ACC112 (cell line): ENCODE data around the gene SLC10A1.

Source experiments
- H2AFZ ChIP-seq: fragments of 200-600 bp; sonication (generic); one replicate; pipeline ENCODE4 v1.6.0; 2017; ENCODE audit warnings: antibody characterized with exemption, low read length; ENCODE audit not compliant: unreplicated experiment
- H3K27ac ChIP-seq: fragments of 200-600 bp; sonication (generic); 2 replicates; pipeline ENCODE4 v1.5.1; 2014; ENCODE audit warnings: low read depth, mild to moderate bottlenecking, antibody characterized with exemption, low read length, moderate library complexity
- H3K27me3 ChIP-seq: fragments of 200-600 bp; sonication (generic); 2 replicates; pipeline ENCODE4 v1.6.1; 2014; ENCODE audit warnings: mild to moderate bottlenecking, antibody characterized with exemption, low read length, moderate library complexity, mixed read lengths; ENCODE audit not compliant: insufficient read depth
- H3K36me3 ChIP-seq: fragments of 200-600 bp; sonication (generic); 2 replicates; pipeline ENCODE4 v1.6.1; 2016; ENCODE audit warnings: mild to moderate bottlenecking, antibody characterized with exemption, low read length, moderate library complexity, mixed read lengths; ENCODE audit not compliant: insufficient read depth
- H3K4me1 ChIP-seq: fragments of 200-600 bp; sonication (generic); one replicate; pipeline ENCODE4 v1.6.1; 2016; ENCODE audit warnings: low read length, mixed read lengths; ENCODE audit not compliant: insufficient read depth, unreplicated experiment, control insufficient read depth
- H3K4me3 ChIP-seq: fragments of 200-600 bp; sonication (generic); 2 replicates; pipeline ENCODE4 v1.5.1; 2014; ENCODE audit warnings: mild to moderate bottlenecking, low read depth, low read length
- H3K79me2 ChIP-seq: fragments of 200-600 bp; sonication (generic); one replicate; pipeline ENCODE4 v1.6.0; 2016; ENCODE audit warnings: low read length; ENCODE audit not compliant: control insufficient read depth, unreplicated experiment, insufficient read depth

The SLC10A1 gene

DNA sequence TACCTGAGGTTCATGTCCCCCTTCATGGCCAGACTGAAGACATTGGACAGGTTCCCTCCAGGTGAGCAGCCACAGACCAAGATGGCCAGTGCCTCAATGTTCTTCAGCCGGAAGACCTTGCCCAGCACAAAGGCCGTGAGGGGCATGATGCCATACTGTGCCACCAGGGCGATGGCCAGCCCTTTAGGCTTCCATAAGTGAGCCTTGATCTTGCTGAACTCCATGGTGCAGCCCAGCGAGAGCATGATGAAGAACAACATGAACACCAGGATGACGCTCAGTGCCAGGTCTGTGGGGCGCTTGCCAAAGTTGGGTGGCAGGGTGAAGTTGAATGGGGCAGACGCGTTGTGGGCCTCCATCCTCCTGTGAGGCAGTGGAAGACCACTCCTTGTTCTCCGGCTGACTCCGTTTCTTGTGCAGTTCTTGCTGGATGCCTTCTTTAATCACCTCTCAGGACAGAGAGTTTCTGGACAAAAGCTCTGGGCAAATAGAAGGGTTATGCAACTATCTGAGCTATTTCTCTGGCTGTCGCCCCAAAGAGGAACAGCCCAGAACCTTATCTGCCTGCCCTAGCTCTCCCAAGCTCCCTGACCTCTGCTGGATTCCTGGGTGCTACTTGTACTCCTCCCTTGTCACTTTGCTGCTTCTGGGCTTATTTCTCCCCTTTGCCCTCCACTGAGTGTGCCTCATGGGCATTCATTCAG, at the start of gene SLC10A1:
TSS of gene SLC10A1 (minus strand) at position 445 of the 704 bp plus-strand sequence. CDS start at position 359, 86 bp downstream.
- H2AFZ ChIP-seq = no peak within 1 kb of the TSS

DNA sequence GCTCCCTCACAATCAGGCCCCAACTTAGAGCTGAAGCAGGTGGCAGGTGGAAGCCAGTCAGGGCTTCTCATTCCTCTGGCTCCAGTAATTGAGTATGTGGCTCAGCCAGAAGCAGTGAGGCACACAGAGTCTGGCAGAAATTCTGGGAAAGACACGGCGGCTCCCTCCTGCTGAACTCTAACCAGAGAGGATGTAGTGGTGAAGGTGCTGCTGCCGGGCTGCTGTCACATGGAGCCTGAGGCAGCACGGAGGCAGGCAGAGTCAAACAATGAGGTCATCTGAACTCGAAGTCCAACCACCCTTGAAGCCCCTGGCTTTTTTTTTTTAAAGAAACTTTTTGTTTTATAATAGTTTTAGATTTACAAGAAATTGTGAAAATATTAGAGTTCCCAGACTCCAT, 48.7 kb upstream of the SLC10A1 start:
- Histone ChIP-seq H3K79me2 (no peaks in the 10 kb centered on the region), H3K27me3 (peaks cover 90% of the 10 kb centered on the region), H3K27ac (no peak overlapping the region), H2AFZ (no peak overlapping the region), H3K4me3 (no peak overlapping the region), H3K36me3 (no peaks in the 10 kb centered on the region), H3K4me1 (no peaks in the 10 kb centered on the region)

More for the DNA sequence above, at the start of gene SLC10A1:
- Histone ChIP-seq H3K79me2 (no peaks in the 10 kb centered on the region), H3K36me3 (no peaks in the 10 kb centered on the region), H3K4me3 (no peak within 1 kb of the TSS), H3K27ac (no peak within 1 kb of the TSS), H3K27me3 (peaks cover 15% of the 10 kb centered on the region), H3K4me1 (no peaks in the 10 kb centered on the region)

DNA sequence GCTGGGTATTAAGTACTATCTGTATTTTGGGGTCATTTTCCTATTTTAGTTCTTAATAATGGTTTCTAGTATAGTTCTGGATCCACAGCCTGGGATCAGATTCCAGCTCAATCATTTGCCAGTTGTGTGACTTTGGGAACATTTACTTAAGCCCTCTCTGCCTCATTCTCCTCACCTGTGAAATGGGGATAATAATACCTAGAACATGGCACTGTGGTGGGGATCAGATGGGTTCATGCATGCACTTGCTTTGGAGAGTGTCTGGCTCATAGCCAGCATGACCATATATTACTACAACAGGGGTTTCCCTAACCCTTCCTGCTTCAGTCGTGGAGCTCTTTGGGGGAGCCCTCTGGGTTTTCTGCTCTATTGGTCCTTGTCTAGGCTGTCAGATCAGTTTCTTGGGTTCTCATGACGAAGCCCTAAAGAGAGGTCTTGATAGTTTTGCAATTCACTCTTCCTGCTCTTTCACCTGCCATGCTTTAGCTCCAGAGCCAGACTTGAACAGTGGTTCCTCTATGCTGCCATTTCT, 48.1 kb upstream of the SLC10A1 start:
- no peaks in the 10 kb centered on the region for H3K79me2 ChIP-seq
- H3K4me3 ChIP-seq = no peak overlapping the region
- no peaks in the 10 kb centered on the region for H3K4me1 ChIP-seq
- no peak overlapping the region for H3K27ac ChIP-seq
- no peak overlapping the region for H2AFZ ChIP-seq
- H3K27me3 ChIP-seq = peaks cover 89% of the 10 kb centered on the region
- no peaks in the 10 kb centered on the region for H3K36me3 ChIP-seq

DNA sequence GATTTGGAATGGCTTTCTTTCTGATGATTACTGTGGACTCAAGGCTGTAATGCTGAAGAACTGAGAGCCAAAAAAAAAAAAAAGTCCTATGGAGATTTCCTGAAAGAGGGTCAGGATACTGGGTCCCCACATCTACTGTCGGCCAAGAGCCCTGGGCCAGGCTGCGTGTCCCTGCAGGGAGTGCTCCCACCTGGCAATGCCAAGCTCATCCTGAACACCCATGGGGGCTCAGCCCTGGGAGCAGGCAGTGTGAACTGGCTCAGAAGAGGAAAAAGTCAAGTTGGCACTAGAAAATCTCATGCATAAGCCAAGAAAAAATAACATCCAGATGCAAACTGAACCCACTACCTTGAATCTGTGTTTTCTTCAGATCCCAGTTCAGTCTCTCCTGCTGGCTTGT, 47.1 kb upstream of the SLC10A1 start:
- no peak overlapping the region for H2AFZ ChIP-seq
- no peak overlapping the region for H3K4me3 ChIP-seq
- H3K27ac ChIP-seq = no peak overlapping the region
- no peaks in the 10 kb centered on the region for H3K4me1 ChIP-seq
- H3K79me2 ChIP-seq = no peaks in the 10 kb centered on the region
- no peaks in the 10 kb centered on the region for H3K36me3 ChIP-seq
- H3K27me3 ChIP-seq = peaks cover 81% of the 10 kb centered on the region

DNA sequence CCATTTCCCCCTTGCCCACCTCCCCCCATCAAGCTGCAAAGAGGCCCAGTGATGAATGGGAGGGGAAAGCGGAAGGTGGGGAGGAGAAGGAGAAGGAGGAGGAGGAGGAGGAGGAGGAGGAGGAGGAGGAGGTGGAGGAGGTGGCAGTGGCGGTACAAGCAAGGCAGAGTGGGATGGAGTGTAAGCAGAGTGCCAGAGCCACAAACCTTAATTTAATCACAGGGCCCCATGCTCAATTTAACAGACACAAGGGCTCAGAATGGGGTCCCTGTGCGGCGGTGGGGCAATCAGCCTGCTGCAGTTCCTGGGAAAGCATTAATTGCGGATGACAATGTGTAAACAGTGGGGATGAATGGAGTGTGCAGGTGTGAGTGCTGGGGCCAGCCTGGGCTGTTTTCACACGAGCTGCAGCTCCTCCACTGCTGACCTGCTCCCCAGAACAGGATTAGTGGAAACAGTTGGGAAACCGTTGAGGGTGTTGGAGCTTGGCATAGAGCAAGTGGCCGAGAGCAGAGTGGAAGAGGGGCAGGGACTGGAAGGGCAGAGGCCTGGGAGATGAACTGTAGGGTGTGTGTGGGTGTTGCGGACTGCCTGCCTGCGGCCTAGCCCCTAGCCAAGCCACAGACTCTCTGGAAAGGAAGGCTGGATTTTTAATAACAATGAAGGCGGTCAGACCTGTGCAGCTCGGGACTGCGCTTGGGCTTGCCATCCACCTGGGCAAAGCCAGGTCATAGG, 45.8 kb upstream of the SLC10A1 start:
- no peaks in the 10 kb centered on the region for H3K4me1 ChIP-seq
- no peaks in the 10 kb centered on the region for H3K79me2 ChIP-seq
- no peak overlapping the region for H3K27ac ChIP-seq
- H3K4me3 ChIP-seq = no peak overlapping the region
- no peak overlapping the region for H2AFZ ChIP-seq
- no peaks in the 10 kb centered on the region for H3K36me3 ChIP-seq
- peaks cover 67% of the 10 kb centered on the region for H3K27me3 ChIP-seq

DNA sequence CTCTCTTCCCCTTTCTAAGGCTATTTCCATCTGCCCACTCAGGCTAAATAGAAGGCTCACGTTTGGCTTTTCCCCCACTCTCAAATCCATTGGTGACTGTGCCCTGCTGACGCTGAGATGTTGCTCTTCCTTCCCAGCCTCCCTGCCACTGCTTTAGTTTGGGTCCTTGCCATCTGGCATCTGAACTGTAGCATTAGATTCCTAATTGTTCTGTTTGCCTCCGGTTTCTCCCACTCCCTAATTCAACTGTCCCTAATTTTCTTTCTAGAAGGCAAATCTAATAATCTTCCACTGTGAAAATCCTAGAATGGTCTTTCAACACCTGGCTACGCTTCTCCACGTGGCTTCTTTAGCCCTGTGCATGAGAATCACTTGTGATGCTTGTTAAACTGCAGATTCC, 44.6 kb upstream of the SLC10A1 start:
- H3K79me2 ChIP-seq = no peaks in the 10 kb centered on the region
- no peak overlapping the region for H3K27ac ChIP-seq
- no peak overlapping the region for H3K4me3 ChIP-seq
- no peaks in the 10 kb centered on the region for H3K36me3 ChIP-seq
- H3K4me1 ChIP-seq = no peaks in the 10 kb centered on the region
- H3K27me3 ChIP-seq = peaks cover 57% of the 10 kb centered on the region
- H2AFZ ChIP-seq = no peak overlapping the region

DNA sequence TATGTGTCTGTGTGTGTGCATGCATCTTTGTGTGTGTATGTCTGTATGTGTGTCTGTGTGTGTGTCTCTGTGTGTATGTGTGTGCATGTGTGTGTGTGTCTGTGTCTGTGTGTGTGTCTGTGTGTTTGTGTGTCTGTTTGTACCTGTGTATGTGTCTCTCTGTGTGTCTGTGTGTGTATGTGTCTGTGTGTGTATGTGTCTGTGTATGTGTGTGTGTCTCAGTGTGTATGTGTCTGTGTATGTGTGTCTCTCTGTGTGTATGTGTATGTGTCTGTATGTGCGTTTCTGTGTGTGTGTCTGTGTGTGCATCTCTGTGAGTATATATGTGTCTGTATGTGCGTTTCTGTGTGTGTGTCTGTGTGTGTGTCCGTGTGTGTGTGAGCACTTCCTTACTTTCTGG, 42.6 kb upstream of the SLC10A1 start:
- Histone ChIP-seq H3K79me2 (no peaks in the 10 kb centered on the region), H3K4me3 (no peak overlapping the region), H3K36me3 (no peaks in the 10 kb centered on the region), H3K4me1 (no peaks in the 10 kb centered on the region), H3K27me3 (peaks cover 43% of the 10 kb centered on the region), H3K27ac (no peak overlapping the region), H2AFZ (no peak overlapping the region)

DNA sequence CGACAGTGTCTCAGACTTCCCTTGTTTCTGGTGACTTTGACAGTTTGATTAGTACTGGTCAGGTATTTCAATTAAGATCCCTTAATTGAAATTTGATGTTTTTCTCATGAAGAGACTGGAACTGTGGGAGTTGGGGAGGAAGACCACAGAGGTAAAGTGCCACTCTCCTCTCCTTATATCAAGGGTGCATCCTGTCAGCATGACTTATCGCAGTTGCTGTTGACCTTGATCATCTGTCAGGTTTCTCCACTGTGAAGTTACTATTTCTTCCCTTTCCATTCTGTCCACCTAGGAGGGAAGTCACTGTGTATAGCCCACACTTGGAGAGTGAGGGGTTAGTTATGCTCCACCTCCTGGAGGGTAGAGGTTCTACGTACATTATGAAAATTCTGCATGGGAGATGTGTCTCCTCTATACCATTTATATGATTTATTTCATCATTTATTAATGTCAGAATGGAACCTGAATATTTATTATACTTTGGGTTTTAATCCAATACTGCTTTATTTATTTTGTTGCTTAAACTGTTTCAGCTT, 41.9 kb upstream of the SLC10A1 start:
- Histone ChIP-seq H3K36me3 (no peaks in the 10 kb centered on the region), H3K4me3 (no peak overlapping the region), H3K4me1 (no peaks in the 10 kb centered on the region), H3K27me3 (peaks cover 37% of the 10 kb centered on the region), H2AFZ (no peak overlapping the region), H3K79me2 (no peaks in the 10 kb centered on the region), H3K27ac (no peak overlapping the region)

DNA sequence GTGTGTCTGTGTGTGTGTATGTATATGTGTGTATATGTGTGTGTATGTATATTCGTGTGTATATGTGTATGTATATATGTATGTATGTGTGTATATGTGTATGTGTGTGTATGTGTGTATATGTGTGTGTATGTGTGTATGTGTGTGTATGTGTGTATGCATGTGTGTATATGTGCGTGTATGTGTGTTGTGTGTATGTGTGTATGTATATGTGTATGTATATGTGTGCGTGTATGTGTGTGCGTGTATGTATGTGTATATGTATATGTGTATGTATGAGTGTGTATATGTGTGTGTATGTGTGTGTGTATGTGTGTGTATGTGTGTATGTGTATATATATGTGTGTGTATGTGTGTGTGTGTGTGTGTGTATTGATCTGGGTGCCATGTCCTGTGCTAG, 31.8 kb upstream of the SLC10A1 start:
- no peaks in the 10 kb centered on the region for H3K79me2 ChIP-seq
- H3K4me1 ChIP-seq = no peaks in the 10 kb centered on the region
- no peak overlapping the region for H3K4me3 ChIP-seq
- H2AFZ ChIP-seq = no peak overlapping the region
- H3K27ac ChIP-seq = no peak overlapping the region
- H3K27me3 ChIP-seq = peaks cover 16% of the 10 kb centered on the region
- H3K36me3 ChIP-seq = no peaks in the 10 kb centered on the region

DNA sequence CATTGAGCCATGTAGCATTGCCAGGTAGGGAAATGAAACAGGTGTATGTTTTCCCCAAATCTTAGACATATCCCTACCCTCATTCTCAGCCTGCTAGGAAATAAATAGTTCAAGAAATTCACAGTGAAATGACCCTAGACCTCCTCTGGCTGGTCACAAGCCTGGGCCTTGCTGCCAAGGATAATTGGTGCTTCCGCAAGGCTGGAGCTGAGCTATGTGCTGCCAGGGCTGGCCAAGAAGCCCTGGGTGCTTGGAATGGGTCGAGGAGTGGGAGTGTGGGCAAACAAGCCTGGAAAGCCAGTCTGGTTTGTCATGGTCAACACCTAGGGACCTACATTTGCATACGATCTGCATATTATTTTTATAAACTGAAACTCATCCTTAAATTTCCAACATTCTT, 31.3 kb upstream of the SLC10A1 start:
- H3K4me1 ChIP-seq = no peaks in the 10 kb centered on the region
- no peaks in the 10 kb centered on the region for H3K36me3 ChIP-seq
- H2AFZ ChIP-seq = no peak overlapping the region
- H3K27me3 ChIP-seq = peaks cover 20% of the 10 kb centered on the region
- no peaks in the 10 kb centered on the region for H3K79me2 ChIP-seq
- H3K27ac ChIP-seq = no peak overlapping the region
- no peak overlapping the region for H3K4me3 ChIP-seq
